OCI-LY3 (cell line): ENCODE results near the gene NDUFB10.

ENCODE experiments used
- EZH2phosphoT487 ChIP-seq: fragments of 200-600 bp; shearing (Covaris generic); IDR thresholded peaks from 2 replicates; pipeline ENCODE4 v1.6.1; 2018; ENCODE audit warnings: antibody characterized with exemption, mixed run types, low read depth
- TF ChIP-seq, protein P1 (sequence below): fragments of 200-600, 300-600 bp; sonication (generic); IDR thresholded peaks from 2 replicates; pipeline ENCODE4 v1.5.1; 2014; ENCODE audit warnings: antibody characterized with exemption, low read length, low read depth

- no peak for TF ChIP-seq EZH2phosphoT487
- TF ChIP-seq, protein P1, sequence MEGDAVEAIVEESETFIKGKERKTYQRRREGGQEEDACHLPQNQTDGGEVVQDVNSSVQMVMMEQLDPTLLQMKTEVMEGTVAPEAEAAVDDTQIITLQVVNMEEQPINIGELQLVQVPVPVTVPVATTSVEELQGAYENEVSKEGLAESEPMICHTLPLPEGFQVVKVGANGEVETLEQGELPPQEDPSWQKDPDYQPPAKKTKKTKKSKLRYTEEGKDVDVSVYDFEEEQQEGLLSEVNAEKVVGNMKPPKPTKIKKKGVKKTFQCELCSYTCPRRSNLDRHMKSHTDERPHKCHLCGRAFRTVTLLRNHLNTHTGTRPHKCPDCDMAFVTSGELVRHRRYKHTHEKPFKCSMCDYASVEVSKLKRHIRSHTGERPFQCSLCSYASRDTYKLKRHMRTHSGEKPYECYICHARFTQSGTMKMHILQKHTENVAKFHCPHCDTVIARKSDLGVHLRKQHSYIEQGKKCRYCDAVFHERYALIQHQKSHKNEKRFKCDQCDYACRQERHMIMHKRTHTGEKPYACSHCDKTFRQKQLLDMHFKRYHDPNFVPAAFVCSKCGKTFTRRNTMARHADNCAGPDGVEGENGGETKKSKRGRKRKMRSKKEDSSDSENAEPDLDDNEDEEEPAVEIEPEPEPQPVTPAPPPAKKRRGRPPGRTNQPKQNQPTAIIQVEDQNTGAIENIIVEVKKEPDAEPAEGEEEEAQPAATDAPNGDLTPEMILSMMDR, result no peak
Observed at GRCh38 chr16:1924095-1924494, 35.2 kb upstream of the NDUFB10 start.
